HG02884 (cell line): ENCODE data around the gene ABCD1.
A peak's percentile ranks its signal among the peaks of the same experiment; 100 is the strongest.
"Not testable (repeated sequence)": the region's sequence is repeated elsewhere in the genome, so short reads cannot be mapped to it uniquely, and the experiment has no call there.

Experiments
- ATAC-seq: cut with Tn5 transposase; IDR thresholded peaks from one replicate; pipeline ENCODE4 v1.9.1; 2021; ENCODE audit warnings: mild to moderate bottlenecking, moderate library complexity; ENCODE audit not compliant: unreplicated experiment

Gene ABCD1

DNA sequence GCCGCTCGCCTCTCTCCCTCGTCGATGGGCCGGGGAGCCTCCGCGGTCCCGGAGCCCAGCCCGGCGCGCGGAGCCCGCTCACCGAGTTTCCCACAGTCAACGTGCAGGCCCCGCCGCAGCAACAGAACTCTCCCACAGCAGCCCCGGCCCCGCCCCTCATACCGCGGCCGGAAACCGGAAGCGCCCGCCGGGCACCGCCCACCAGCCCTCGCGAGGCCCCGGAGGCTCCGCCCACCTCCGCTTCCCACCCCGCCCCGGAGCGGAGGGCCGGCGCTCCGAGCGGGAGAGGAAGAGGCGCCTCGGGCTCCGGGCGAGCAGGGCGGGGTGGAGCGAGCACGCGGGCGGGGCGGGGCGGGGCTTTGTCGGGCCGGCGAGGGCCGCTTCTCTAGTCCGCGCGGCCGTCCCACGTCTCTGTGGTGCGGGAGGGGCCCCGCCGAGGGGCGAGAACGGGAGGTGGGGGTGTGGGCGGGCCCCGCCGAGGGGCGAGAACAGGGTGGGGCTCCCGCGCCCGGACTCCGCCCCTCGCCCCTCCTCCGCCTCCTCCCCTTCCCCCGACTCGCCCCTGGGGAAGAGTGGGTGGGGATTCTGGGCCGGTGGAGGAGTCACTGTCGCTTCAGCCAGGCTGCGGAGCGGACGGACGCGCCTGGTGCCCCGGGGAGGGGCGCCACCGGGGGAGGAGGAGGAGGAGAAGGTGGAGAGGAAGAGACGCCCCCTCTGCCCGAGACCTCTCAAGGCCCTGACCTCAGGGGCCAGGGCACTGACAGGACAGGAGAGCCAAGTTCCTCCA, at the start of gene ABCD1, which contains the start of gene BCAP31:
ABCD1 (plus strand) TSS at position 605 of the 787 bp plus-strand sequence. CDS start 411 bp downstream, outside the sequence.
BCAP31 (minus strand) TSS at position 136 of the 787 bp plus-strand sequence. CDS start 1,143 bp downstream, outside the sequence.
- peak; percentile 51 for ATAC-seq

DNA sequence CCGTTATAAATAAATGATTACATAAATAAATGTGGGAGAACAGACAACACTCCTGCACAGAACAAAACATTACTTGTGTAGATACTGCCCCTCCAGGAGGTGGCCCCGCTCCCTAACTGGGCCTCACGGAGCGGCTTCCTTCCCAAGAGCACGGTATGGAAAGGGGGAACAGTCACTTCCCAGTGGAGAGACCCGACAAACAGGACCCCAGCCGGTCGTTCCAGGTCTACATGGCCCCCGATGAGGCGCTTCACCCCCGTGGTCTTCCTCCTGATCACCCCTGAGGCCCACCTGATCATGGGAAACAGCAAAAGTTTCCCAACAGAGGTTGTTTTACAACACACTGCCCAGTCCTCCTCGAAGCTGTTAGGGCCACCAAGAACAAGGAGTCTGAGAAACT, 43.5 kb upstream of the ABCD1 start:
- no peak for ATAC-seq

DNA sequence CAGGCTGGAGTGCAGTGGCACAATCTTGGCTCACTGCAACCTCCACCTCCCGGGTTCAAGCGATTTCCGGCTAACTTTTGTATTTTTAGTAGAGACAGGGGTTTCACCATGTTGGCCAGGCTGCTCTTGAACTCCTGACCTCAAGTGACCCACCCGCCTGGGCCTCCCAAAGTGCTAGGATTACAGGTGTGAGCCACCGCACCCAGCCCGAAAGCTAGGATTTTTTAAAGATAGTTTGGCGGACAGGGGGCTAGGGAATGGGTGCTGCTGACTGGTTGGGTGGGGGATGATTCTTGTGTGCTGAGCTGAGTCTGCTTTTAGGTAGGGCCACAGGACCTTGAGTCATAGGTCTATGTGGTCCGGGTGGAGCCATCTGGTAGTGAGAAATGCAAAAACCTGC, 41.2 kb upstream of the ABCD1 start:
- not testable (repeated sequence) for ATAC-seq

DNA sequence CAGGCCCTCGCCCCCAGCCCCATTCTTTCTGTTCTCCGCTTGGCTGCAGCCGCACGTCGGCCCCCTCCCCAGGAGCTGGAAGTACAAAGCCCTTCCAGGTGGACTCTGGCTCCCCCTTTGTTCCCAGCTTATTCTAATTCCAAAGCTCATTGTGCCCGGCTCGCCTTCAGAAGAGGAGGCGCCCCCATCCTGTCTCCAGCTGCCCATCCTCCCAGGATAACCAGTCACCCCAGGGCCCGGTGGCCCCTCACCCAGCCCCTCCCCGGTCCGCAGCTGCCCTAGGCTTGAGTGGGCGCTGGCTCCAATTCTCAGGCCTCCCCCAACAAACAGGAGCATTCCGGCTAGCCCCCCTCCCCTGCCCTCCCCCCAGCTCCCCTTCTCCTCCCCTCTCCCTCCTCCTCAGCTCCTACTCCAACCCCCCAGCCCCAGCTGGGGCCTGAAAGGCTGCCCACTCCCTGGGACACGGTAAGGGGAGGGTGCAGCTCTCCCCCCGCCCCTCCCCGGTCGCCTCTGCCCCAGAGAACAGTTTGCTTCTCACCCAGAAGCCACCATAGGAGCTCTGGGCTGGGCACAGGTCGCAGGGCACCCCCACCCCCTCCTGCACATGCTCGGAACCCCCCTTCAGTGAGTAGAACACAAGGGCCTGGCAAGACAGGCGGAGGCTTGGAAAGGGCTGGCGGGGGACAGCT, 40.0 kb upstream of the ABCD1 start:
- ATAC-seq: no peak

DNA sequence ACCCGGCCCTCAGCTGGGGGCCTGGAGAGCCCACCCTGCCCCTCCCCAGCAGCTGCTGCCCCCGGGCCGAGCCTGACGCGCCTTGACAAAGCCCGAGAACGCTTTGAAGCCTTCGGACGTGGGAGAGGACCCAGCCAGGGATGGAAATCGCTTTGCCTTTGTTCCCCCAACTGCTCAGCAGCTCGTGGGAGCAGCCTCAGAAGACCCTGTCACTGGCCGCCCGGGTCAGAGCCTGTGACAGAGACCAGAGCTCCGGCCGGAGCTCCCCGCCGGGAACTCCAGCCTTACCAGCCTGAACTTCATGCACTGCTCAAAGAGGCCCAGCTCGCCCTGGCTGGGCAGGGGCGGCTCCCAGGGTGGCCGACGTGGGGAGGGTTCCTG, 39.5 kb upstream of the ABCD1 start:
- ATAC-seq: no peak

DNA sequence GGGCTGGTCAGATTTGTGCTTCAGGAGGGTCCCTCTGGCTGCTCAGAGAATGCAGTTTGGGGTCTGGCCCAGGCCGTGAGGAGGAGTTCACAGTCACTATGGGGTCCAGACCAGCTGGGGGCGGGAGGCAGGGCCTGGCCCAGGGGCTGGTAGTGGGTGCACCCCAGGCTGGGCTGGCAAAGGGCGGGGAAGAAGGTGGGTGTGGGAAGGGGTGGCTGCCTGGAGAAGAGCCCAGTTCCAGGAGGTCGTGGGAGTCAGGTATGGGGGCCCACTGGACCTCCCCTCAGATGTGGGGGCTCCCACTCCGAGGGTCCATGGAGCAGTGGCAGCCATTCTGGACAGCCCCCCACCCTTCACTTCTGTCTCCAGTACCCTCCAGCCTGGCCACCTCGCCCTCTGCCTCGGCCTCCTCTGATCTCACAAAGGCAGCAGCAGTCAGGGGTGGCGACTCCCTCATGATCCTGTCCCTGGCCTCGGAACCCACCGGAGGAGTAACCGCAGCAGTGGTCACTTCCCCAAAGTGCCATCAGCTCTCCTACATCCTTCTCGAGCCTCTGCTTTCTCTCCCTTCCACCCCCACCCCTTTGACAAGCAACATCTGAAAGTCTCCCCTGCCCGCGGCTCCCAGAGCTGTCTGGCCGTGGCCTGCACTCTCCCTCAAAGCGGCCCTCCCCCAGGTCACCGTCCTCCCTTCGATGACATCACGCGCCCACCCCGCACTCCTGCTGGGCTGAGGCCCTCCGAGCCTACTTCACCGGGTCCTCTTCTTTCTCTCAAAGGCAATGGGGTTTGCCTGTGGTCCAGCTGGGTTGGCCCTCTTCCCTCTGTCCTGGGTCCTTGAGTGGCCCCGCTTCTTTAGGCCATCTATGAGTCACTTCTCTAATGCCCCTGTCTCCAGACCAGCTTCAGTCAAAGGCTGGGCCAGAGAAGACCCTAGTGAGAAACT, 38.6 kb upstream of the ABCD1 start:
- no peak for ATAC-seq

DNA sequence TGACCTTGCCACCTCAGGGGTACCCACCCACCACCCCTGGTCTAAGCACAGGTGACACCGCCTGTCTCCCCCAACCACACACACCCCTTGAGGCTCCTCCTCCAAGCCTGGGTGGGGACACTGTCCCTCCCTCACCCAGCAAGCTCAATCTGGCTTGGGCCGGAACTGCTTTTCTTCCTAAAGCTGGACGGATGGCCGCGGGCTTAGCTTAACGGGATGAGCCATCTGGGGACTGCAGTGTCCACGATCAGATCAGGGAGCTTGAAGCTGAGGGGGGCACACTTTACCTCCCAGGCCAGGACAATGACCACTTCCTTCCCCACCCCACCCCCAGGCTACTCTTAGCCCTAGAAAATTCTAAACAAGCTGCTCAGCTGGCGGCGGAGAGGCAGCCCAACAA, 37.9 kb upstream of the ABCD1 start:
- no peak for ATAC-seq

DNA sequence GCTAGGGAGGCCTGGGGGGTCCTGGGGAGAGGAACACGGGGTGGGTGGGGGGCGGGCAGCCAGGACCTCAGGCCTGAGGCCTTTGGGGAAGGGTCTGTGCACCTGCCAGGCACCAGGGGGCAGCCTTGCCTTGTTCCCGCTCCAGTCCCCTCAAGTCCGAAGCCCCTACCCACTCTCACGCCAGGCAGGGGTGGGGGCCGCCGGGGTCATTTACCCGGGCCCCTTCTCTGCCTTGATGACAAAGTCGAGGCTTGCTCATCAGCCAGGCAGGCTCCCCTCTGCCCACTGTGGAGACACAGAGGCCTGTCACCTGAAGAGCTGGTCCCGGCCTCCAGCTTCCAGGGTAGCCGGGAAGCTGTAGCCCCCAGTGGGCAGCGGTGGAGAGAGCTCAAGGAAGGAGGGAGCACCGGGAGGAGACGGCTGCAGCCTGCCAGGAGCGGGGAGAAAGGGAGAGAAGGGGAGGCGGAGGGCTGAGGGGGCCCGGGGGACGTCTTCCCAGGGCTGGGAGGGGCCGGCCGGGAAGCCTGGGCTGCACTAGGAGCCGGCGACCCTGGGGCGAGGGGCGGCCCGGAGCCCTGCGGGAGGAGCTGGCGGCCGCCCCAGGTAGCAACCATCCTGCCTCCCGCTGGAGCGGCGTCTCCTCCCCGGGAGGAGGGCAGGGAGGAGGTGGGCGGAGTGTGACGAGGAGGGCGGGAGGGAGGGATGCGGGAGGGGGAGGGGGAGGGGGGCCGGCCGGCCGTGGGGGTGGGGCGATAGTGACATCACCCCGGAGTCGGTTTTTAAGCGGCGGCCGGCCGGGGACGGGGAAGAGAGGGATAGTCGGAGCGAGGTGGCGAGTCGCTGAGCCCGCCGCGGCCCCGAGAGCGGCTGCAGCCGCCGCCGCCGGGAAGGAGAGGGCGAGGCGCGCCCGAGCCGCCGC, 37.3 kb upstream of the ABCD1 start, which contains the start of gene SLC6A8:
SLC6A8 (plus strand) TSS at position 806 of the 919 bp plus-strand sequence. CDS start 649 bp downstream, outside the sequence.
- ATAC-seq: no peak

DNA sequence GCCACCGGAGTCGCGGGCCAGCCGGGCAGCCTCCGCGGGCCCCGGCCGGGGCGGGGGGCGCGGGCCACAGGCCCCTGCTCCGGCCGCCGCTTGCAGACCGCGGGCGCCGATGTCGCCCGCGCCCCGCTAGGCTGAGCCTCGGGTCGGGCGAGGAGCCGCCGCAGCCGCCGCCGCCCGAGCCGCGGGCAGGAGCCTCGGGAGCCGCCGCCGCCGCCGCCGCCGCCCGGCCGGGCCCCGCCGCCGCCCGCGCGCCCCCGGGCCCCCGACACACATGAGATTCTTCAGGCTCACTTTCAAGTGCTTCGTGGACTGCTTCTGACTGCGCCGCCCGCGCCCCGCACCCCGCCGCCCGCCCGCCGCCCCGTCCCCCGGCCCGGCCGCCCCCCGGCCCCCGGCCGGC, 36.6 kb upstream of the ABCD1 start:
- ATAC-seq: no peak

DNA sequence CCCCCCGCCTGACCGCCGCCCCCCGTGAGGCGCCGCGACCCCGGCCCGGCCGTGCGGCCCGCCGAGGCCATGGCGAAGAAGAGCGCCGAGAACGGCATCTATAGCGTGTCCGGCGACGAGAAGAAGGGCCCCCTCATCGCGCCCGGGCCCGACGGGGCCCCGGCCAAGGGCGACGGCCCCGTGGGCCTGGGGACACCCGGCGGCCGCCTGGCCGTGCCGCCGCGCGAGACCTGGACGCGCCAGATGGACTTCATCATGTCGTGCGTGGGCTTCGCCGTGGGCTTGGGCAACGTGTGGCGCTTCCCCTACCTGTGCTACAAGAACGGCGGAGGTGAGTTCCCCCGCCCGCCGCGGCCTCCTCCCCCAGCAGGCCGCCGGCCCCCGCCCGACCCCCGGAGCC, 36.1 kb upstream of the ABCD1 start:
- no peak for ATAC-seq

DNA sequence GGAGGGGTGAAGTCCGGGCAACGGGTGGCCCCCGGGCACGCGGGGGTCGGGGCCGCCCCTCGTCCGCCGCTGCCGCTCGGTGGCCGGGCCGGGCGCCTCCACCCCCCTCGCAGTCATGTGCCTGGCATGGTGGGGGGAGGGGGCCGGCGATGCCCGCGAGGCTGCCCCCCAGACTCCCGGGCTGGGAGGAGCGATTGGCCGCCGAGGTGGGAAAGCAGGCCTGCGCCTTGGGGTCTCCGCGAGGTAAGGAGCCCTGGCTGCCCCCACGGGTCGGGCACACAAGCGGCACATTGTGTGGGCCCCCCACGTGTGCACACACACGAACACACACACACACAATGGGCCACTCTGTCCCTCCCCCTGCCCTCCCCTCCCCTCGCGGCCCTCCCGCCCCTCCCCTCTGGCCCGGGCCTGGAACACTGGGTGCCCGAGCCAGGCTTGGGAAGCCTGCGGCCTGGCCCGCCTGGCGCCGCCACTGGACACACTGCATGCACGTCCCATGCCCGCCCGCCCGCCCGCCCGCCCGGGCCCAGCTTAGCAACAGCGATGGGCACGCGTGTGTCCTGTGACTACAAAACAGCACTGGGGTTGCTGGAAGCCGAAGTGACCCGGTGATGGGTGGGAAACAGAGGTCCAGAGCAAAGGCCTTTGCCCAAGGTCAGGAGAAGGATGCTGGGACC, 35.6 kb upstream of the ABCD1 start:
- ATAC-seq: no peak

DNA sequence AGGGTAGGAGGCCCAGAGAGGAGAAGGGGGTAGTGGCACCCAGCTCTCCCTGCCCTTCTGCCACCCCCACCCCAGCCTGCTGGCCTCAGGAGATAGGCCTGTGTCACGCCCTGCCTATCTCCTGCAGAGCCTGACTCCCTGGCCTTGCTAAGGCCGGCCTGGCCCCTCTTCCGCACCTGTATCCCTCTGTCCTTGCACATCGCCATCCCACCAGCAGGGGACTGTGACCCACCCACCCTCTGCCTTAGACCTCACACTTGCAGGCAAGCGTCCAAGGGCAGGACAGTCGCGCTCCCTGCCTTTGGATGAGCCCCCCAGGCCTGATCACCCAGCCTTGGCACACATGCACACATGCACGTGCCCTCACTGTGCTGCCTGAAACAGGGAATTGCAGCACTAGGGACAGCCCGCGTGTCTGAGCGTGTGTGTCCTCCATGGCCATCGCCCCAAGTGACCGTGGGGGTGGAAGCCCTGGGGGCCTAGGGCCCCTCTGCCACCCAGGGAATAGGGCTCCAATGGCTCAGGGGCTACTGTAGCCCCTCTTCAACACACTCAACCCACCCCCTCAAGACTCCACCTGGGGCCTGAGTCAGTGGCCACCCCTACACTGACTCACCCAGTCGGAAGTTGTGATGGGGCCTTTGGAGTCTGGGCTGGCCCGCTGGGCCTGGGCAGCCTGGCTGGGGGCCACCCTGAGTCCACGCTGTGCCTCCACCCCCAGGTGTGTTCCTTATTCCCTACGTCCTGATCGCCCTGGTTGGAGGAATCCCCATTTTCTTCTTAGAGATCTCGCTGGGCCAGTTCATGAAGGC, 34.8 kb upstream of the ABCD1 start:
- no peak for ATAC-seq

DNA sequence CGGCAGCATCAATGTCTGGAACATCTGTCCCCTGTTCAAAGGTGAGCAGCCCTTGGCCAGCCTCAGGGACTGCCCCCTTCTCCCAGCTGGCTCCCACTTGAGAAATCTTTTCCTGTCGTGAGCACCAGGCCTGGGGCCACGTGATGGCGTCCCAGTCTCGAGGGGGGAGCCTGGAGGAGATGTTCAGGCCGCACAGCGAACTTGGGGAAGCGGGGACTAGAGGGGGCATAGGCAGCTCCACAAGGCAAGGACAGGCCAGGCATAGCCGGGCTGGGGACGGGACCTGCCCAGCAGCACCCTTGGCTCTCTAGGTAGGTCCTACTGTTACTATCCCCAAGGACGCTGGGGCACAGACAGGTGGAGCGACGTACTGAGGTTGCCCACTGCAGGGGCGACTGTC, 34.2 kb upstream of the ABCD1 start:
- ATAC-seq: no peak

DNA sequence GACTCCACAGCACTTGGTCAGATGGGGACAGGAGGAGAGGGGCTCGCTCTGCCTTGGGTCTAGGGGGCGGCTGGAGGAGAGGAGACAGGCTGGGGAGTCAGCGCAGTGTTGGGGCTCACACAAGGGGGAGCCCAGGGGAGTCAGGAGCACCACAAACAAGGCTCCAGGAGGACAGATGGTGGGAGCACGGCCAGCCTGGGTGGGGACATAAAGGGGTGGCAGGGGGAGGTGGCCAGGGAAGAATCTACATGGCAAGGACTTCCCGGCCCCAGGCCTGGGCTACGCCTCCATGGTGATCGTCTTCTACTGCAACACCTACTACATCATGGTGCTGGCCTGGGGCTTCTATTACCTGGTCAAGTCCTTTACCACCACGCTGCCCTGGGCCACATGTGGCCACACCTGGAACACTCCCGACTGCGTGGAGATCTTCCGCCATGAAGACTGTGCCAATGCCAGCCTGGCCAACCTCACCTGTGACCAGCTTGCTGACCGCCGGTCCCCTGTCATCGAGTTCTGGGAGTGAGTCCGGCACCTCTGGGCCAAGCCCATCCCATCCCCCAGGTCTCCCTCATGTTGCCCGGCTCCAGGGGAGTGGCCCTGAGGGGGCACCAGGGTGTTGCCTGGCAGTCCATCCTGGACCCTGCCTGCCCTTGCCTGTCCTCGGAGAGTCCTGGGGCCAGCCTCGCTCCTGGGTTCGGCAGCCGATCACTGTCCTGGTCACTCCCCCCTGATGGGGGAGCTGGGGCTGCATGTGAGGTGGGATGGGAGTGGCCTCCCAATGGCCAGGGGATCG, 33.4 kb upstream of the ABCD1 start:
- ATAC-seq: not testable (repeated sequence)

DNA sequence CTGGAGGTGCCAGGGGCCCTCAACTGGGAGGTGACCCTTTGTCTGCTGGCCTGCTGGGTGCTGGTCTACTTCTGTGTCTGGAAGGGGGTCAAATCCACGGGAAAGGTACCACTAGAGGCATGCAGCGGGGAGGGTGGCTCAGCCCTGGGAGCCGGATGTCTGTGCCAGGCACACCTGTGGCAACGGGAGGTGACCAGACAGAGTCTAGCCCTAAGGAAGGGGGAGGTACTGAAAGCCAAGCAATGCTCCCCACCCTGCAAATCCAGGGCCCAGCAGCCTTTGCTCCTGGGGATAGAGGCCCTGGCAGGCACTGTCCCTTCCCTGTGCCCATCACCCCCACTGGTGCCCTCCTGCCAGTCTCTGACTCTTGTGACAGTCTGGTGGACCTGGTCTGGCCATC, 32.7 kb upstream of the ABCD1 start:
- no peak for ATAC-seq

DNA sequence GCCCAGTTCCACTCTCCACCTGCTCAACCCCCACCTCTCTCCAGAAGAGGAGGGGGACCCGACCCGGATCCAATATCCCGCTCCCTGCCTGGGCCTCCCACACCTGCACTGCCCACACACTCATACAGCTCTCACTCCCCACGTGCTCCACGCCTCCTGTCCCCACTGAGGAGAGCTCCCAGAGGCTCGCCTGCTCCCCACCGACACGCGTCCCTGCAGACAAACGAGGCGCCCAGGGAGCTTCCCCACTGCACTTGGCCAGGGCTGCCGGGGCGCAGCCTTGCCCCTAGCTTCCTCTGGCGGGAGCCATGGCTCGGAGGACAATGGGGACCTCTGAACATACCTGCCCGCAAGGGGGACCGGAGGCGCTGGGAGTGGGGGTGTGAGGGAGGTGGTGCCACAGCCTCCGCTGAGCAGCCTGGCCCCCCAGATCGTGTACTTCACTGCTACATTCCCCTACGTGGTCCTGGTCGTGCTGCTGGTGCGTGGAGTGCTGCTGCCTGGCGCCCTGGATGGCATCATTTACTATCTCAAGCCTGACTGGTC, 32.0 kb upstream of the ABCD1 start:
- no peak for ATAC-seq
